ENCODE results near the gene OR5D13. TPM values are rescaled to one million over a fixed set of nuclear protein-coding genes. Genes with fewer than 3 reads are reported as not detected.

Gene OR5D13, protein sequence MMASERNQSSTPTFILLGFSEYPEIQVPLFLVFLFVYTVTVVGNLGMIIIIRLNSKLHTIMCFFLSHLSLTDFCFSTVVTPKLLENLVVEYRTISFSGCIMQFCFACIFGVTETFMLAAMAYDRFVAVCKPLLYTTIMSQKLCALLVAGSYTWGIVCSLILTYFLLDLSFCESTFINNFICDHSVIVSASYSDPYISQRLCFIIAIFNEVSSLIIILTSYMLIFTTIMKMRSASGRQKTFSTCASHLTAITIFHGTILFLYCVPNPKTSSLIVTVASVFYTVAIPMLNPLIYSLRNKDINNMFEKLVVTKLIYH
- polyA plus RNA-seq (ENCODE audit: insufficient read length in 4 of 4) = not detected

DNA sequence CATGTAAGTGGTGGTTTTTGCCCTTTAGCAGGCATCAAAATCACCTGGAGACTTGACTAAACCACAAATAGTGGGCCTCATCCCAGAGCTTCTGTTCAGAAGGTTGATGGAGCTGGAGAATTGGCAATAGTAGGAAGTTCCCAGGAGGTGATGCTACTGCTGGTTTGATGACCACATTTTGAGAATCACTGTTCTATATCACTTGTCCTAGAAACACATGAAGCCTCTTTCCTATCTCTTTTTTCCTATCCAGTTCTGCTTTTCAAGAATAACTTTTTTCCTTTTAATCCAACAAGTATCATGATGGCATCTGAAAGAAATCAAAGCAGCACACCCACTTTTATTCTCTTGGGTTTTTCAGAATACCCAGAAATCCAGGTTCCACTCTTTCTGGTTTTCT, at the start of gene OR5D13:
Gene OR5D13, plus strand, starts transcription at position 301 of the 400 bp plus-strand sequence. Its CDS starts 0 bp downstream, at position 301.
- no peak for DNase-seq (ENCODE audit: low read depth in 4 of 4, low spot score in 2 of 4)

DNA sequence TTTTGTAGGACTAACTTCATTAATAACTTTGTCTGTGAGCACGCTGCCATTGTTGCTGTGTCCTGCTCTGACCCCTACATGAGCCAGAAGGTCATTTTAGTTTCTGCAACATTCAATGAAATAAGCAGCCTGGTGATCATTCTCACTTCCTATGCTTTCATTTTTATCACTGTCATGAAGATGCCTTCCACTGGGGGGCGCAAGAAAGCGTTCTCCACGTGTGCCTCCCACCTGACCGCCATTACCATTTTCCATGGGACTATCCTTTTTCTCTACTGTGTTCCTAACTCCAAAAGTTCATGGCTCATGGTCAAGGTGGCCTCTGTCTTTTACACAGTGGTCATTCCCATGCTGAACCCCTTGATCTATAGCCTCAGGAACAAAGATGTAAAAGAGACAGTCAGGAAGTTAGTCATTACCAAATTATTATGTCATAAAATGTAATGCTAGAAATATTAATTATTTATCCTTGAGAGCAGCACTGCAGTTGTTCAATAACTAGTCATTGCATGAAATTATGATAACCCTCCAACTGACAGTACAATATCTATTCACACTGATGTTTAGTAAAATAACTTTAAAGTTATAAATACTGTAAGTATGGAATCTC, 46.4 kb upstream of the OR5D13 start:
- no peak for DNase-seq (ENCODE audit: low read depth in 4 of 4, low spot score in 2 of 4)

GRCh38 chr11:55732936-55733335, 40.3 kb upstream of the OR5D13 start:
- no peak for DNase-seq (ENCODE audit: low read depth in 4 of 4, low spot score in 2 of 4)

DNA sequence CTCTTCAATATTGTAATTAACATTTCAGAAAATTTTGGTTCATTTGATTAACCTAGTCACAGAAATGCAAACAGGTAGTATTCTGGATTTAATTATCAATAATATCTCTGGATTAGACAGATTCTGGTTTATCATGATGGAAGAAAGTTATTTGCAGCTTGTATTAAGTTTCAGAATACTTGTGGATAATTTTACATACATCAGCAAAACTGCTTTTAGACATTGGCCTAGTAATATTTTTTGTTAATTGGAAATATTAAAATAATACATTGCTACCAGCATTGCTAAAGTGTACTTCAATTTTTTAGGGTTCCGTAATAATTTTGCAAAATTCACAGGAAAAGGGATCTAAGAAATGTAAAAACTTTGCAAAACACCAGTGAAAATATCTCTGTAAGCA, 18.4 kb downstream of the OR5D13 start:
- DNase-seq (ENCODE audit: low read depth in 4 of 4, low spot score in 2 of 4) = no peak

- DNase-seq (ENCODE audit: low read depth in 4 of 4, low spot score in 2 of 4) = no peak
Measured at GRCh38 chr11:55793321-55793720, 20.1 kb downstream of the OR5D13 start.

- no peak for DNase-seq (ENCODE audit: low read depth in 4 of 4, low spot score in 2 of 4)
Measured at GRCh38 chr11:55795256-55795655, 22.0 kb downstream of the OR5D13 start, which contains the start of gene OR5D14. OR5D14 (plus strand) TSS chr11:55795556; CDS start chr11:55795556, 0 bp downstream.

GRCh38 chr11:55806248-55806647, 33.0 kb downstream of the OR5D13 start:
- no peak for DNase-seq (ENCODE audit: low read depth in 4 of 4, low spot score in 2 of 4)

- DNase-seq (ENCODE audit: low read depth in 4 of 4, low spot score in 2 of 4) = no peak
Measured at GRCh38 chr11:55811067-55811466, 37.8 kb downstream of the OR5D13 start, which contains the start of gene OR5L1. OR5L1 (plus strand) TSS chr11:55811367; CDS start chr11:55811467, 100 bp downstream.

DNA sequence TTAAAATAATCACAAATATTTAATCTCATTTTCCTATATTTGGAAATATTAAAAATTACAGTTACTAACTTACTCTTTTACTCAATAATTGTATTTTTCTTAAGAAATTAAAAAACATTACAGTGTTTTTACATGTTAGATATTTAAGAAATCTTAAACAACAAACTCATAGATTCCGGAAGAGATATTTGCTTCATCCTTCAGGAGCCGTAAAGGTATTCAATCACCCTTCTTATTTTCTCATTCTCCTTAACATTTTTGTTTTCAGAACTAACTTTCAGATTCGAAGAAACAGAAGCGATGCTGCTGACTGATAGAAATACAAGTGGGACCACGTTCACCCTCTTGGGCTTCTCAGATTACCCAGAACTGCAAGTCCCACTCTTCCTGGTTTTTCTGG, 46.1 kb downstream of the OR5D13 start, which contains the start of gene OR5D18:
Gene OR5D18, plus strand, starts transcription at position 301 of the 400 bp plus-strand sequence. Its CDS starts 0 bp downstream, at position 301.
- DNase-seq (ENCODE audit: low read depth in 4 of 4, low spot score in 2 of 4) = no peak

Other genes starting within 250 kb of the OR5D13 start
- not detected for gene OR4C15, start 219.0 kb upstream of the OR5D13 start, polyA plus RNA-seq (ENCODE audit: insufficient read length in 4 of 4)
- not detected for gene OR4C16, start 201.3 kb upstream of the OR5D13 start, polyA plus RNA-seq (ENCODE audit: insufficient read length in 4 of 4)
- gene OR4C11, start 165.8 kb upstream of the OR5D13 start, polyA plus RNA-seq (ENCODE audit: insufficient read length in 4 of 4) = not detected
- under 1 TPM; 0.08 to 0.17 (median 0.12) TPM for gene OR4P4, start 138.3 kb upstream of the OR5D13 start, polyA plus RNA-seq (ENCODE audit: insufficient read length in 4 of 4)
- not detected for gene OR4S2, start 125.1 kb upstream of the OR5D13 start, polyA plus RNA-seq (ENCODE audit: insufficient read length in 4 of 4)
- gene OR4C6, start 111.2 kb upstream of the OR5D13 start, polyA plus RNA-seq (ENCODE audit: insufficient read length in 4 of 4) = not detected
- not detected for gene OR5D14, start 22.1 kb downstream of the OR5D13 start, polyA plus RNA-seq (ENCODE audit: insufficient read length in 4 of 4)
- not detected for gene OR5L1, start 37.9 kb downstream of the OR5D13 start, polyA plus RNA-seq (ENCODE audit: insufficient read length in 4 of 4)
- not detected for gene OR5D18, start 46.2 kb downstream of the OR5D13 start, polyA plus RNA-seq (ENCODE audit: insufficient read length in 4 of 4)
- not detected for gene OR5L2, start 53.8 kb downstream of the OR5D13 start, polyA plus RNA-seq (ENCODE audit: insufficient read length in 4 of 4)
- gene OR5D16, start 65.3 kb downstream of the OR5D13 start, polyA plus RNA-seq (ENCODE audit: insufficient read length in 4 of 4) = not detected
- not detected for gene TRIM51, start 109.9 kb downstream of the OR5D13 start, polyA plus RNA-seq (ENCODE audit: insufficient read length in 4 of 4)
- gene OR5W2, start 141.1 kb downstream of the OR5D13 start, polyA plus RNA-seq (ENCODE audit: insufficient read length in 4 of 4) = not detected
- gene OR5I1, start 163.0 kb downstream of the OR5D13 start, polyA plus RNA-seq (ENCODE audit: insufficient read length in 4 of 4) = not detected
- gene OR10AG1, start 196.5 kb downstream of the OR5D13 start, polyA plus RNA-seq (ENCODE audit: insufficient read length in 4 of 4) = not detected
- not detected for gene OR5F1, start 221.2 kb downstream of the OR5D13 start, polyA plus RNA-seq (ENCODE audit: insufficient read length in 4 of 4)

Measured in left renal cortex interstitium (tissue), 4 donors.